Panc1 (cell line): ENCODE data around the gene SHISAL1. TPM values are rescaled to one million over a fixed set of nuclear protein-coding genes. Genes with fewer than 3 reads are reported as not detected.

Source experiments
- ATAC-seq: fragments of 200-7000 bp; cut with Tn5 transposase; 2 replicates; pipeline ENCODE4 v1.9.1; 2020; ENCODE audit warnings: mild to moderate bottlenecking, moderate library complexity
- BruUV-seq: library from RNA; stranded (reverse); fragments of 400-500 nt; replicated peaks from 2 replicates; lab custom pipeline; 2021; lab: Mats Ljungman, UMichigan
- CTCF ChIA-PET: fragments of 300-600 bp; sonication (Branson Sonifier 250); formaldehyde crosslinking; loops from one replicate; lab custom pipeline; 2022; ENCODE audit warnings: antibody characterized with exemption; lab: Charles Lee
- POLR2A ChIA-PET: fragments of 300-600 bp; sonication (Branson Sonifier 250); formaldehyde crosslinking; loops from one replicate; lab custom pipeline; 2022; ENCODE audit warnings: antibody characterized with exemption; lab: Charles Lee
- DNase-seq: peaks from one replicate; pipeline ENCODE4 v3.0.0-alpha.2; 2010; ENCODE audit warnings: low read depth, low spot score
- H3K27ac ChIP-seq: 2 replicates; pipeline ENCODE4 v1.5.1; 2011; ENCODE audit warnings: mild to moderate bottlenecking, low read length, inconsistent platforms
- H3K27me3 ChIP-seq: fragments of 200-500 bp; sonication (Bioruptor generic); 2 replicates; pipeline ENCODE4 v1.6.0; 2014; ENCODE audit warnings: low read length, inconsistent platforms; ENCODE audit not compliant: control insufficient read depth, insufficient read depth
- H3K36me3 ChIP-seq: fragments of 200-500 bp; sonication (Bioruptor generic); 2 replicates; pipeline ENCODE4 v1.5.1; 2014; ENCODE audit warnings: inconsistent platforms, mild to moderate bottlenecking, low read length, moderate library complexity; ENCODE audit not compliant: control insufficient read depth, insufficient read depth
- H3K4me1 ChIP-seq: 2 replicates; pipeline ENCODE4 v1.5.1; 2011; ENCODE audit warnings: inconsistent platforms, mild to moderate bottlenecking, low read length, moderate library complexity; ENCODE audit not compliant: control insufficient read depth, insufficient read depth
- H3K4me3 ChIP-seq, 2 experiments: 2 replicates each; pipeline ENCODE4 v1.5.1; 2011 to 2012; ENCODE audit warnings: low read depth in 2 of 2, low read length in 2 of 2, mild to moderate bottlenecking in 2 of 2, inconsistent platforms in 1 of 2, moderate library complexity in 1 of 2
- H3K9me3 ChIP-seq: fragments of 200-500 bp; sonication (Bioruptor generic); 2 replicates; pipeline ENCODE4 v1.5.1; 2014; ENCODE audit warnings: low read depth, mild to moderate bottlenecking, inconsistent platforms, low read length, moderate library complexity; ENCODE audit not compliant: control insufficient read depth, insufficient read depth
- POLR2AphosphoS5 ChIP-seq: IDR thresholded peaks from 2 replicates; pipeline ENCODE4 v1.6.1; 2012; ENCODE audit warnings: mild to moderate bottlenecking, low read depth, low read length, moderate library complexity
- SIN3A ChIP-seq: IDR thresholded peaks from 2 replicates; pipeline ENCODE4 v1.6.1; 2012; ENCODE audit warnings: low read depth, mild to moderate bottlenecking, low read length, moderate library complexity, borderline replicate concordance; ENCODE audit not compliant: insufficient read depth
- TCF7L2 ChIP-seq: IDR thresholded peaks from 2 replicates; pipeline ENCODE4 v1.6.1; 2011; ENCODE audit warnings: mild to moderate bottlenecking, low read depth, low read length, inconsistent platforms
- in situ Hi-C: cut with HindIII; loops from 2 replicates; pipeline ENCODE4 v1.10.0; 2016; ENCODE audit warnings: low sequenced_read_pairs, low pct_unique_long_range_greater_than_20kb
- intact Hi-C: fragments of 100-400 bp; cut with micrococcal nuclease; formaldehyde crosslinking; loops from one replicate; pipeline ENCODE4 v1.10.0; 2022; ENCODE audit not compliant: unreplicated experiment
- total RNA-seq: library from RNA; stranded (reverse); gene quantifications from one replicate; pipeline ENCODE4 v1.2.1, GENCODE V29; 2021; ENCODE audit not compliant: unreplicated experiment
- TF ChIP-seq, protein P1 (sequence below): fragments of 450-650 bp; IDR thresholded peaks from 2 replicates; pipeline ENCODE4 v1.5.1; 2017; ENCODE audit warnings: mild to moderate bottlenecking
- TF ChIP-seq, protein P2 (sequence below), 2 experiments: IDR thresholded peaks; 2 replicates each; pipeline ENCODE4 v1.6.1; 2011 to 2012; ENCODE audit warnings: low read depth in 2 of 2, control low read depth in 1 of 2, low read length in 1 of 2, mild to moderate bottlenecking in 1 of 2, moderate library complexity in 1 of 2; ENCODE audit not compliant: insufficient read depth in 1 of 2

SHISAL1 gene
- total RNA-seq, 1 experiment from 2014 or later: 1.2 TPM

DNA sequence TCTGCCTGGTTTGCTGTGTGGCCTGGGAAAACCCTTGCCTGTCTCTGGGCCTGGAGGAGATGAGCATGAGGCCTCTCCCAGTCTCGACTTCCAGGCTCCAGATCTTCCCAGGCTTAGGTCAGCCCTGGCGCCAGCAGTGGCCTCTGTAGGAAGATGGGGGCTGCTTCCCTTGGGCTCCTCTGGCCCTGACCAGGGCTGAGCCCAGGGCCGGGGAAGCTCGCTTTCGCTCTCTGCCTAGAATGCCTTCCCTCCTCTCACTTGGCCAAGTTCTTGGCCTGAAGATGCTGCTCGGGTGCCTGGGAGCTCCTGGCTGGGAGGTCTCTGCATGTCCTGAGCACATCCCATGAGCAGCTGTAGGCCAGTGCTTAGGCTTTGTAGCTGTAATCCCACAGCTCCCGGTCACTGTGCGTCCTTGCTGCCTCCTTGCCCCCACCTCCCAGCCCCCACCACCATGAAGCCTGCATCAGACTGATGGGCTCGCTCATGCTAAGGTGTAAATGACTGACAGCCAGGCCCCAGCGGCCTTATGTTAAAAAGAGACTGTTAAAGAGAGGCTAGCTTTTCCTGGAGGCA, 25.5 kb downstream of the SHISAL1 start:
- ChIA-PET CTCF (no interaction called here), POLR2A (no interaction called here)
- ATAC-seq: no peak
- intact Hi-C loops (no loop called here), in situ Hi-C loops (no loop called here)
- Histone ChIP-seq H3K36me3 (no peaks in the 10 kb centered on the region), H3K9me3 (no peaks in the 10 kb centered on the region), H3K4me3 (no peak overlapping the region), H3K4me1 (no peaks in the 10 kb centered on the region), H3K27ac (no peak overlapping the region), H3K27me3 (no peaks in the 10 kb centered on the region)
- no TSS peak for BruUV-seq
- TF ChIP-seq SIN3A: no peak
- TF ChIP-seq, protein P1, sequence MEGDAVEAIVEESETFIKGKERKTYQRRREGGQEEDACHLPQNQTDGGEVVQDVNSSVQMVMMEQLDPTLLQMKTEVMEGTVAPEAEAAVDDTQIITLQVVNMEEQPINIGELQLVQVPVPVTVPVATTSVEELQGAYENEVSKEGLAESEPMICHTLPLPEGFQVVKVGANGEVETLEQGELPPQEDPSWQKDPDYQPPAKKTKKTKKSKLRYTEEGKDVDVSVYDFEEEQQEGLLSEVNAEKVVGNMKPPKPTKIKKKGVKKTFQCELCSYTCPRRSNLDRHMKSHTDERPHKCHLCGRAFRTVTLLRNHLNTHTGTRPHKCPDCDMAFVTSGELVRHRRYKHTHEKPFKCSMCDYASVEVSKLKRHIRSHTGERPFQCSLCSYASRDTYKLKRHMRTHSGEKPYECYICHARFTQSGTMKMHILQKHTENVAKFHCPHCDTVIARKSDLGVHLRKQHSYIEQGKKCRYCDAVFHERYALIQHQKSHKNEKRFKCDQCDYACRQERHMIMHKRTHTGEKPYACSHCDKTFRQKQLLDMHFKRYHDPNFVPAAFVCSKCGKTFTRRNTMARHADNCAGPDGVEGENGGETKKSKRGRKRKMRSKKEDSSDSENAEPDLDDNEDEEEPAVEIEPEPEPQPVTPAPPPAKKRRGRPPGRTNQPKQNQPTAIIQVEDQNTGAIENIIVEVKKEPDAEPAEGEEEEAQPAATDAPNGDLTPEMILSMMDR: no peak
- no peak for TF ChIP-seq TCF7L2
- no peak for TF ChIP-seq POLR2AphosphoS5
- TF ChIP-seq, protein P2, sequence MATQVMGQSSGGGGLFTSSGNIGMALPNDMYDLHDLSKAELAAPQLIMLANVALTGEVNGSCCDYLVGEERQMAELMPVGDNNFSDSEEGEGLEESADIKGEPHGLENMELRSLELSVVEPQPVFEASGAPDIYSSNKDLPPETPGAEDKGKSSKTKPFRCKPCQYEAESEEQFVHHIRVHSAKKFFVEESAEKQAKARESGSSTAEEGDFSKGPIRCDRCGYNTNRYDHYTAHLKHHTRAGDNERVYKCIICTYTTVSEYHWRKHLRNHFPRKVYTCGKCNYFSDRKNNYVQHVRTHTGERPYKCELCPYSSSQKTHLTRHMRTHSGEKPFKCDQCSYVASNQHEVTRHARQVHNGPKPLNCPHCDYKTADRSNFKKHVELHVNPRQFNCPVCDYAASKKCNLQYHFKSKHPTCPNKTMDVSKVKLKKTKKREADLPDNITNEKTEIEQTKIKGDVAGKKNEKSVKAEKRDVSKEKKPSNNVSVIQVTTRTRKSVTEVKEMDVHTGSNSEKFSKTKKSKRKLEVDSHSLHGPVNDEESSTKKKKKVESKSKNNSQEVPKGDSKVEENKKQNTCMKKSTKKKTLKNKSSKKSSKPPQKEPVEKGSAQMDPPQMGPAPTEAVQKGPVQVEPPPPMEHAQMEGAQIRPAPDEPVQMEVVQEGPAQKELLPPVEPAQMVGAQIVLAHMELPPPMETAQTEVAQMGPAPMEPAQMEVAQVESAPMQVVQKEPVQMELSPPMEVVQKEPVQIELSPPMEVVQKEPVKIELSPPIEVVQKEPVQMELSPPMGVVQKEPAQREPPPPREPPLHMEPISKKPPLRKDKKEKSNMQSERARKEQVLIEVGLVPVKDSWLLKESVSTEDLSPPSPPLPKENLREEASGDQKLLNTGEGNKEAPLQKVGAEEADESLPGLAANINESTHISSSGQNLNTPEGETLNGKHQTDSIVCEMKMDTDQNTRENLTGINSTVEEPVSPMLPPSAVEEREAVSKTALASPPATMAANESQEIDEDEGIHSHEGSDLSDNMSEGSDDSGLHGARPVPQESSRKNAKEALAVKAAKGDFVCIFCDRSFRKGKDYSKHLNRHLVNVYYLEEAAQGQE (IDR thresholded peaks at IDR 0.05; ENCODE audit: insufficient read depth in 1 of 2, low read depth in 2 of 2, low read length in 1 of 2): no peak
- DNase-seq: no peak

DNA sequence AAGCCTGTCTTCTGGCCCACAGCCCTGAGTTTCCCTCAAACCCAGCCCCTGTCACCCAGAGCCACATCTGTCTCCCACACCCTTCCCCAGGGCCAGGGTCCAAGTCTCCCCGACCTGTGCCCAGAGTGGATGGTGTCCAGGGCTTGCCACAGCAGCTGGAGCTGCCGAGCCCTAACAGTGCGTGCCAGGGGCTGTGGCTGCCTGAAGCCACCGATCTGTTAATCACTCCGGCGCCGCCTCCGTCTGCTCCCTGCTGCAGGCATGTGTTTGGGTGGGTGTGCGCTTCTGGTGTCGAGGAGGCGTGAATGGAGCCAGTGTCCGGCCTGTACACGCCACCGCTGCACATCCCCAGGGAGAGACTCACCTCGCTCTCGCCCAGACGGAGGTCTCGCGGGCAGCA, 26.1 kb downstream of the SHISAL1 start:
- BruUV-seq: no TSS peak
- H3K27ac ChIP-seq: no peak overlapping the region
- ATAC-seq (no peak), DNase-seq (no peak)
- in situ Hi-C loops (no loop called here), intact Hi-C loops (no loop called here)
- ChIA-PET CTCF (no interaction called here), POLR2A (no interaction called here)
- no peaks in the 10 kb centered on the region for H3K36me3 ChIP-seq
- H3K27me3 ChIP-seq: no peaks in the 10 kb centered on the region
- no peaks in the 10 kb centered on the region for H3K4me1 ChIP-seq
- no peak for TF ChIP-seq TCF7L2
- no peak overlapping the region for H3K4me3 ChIP-seq
- no peaks in the 10 kb centered on the region for H3K9me3 ChIP-seq

DNA sequence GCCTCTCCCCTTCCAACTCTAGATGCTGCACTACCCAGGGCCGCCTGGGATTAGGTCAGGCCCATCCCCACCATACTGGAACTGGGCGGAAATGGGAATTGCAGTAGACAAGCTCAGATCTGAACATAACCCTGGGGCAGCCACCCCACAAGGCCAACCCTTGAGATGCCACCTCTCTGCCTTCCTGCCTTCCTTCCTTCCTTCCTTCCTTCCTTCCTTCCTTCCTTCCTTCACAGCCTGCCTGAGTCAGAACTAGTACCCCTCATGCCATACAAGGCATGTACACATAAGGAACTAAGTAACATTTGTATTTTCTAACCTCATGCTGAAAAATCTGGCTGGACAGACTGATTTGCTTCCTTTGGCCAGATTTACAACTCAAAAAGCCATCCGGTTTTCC, 28.0 kb downstream of the SHISAL1 start:
- H3K9me3 ChIP-seq: no peaks in the 10 kb centered on the region
- intact Hi-C loops: no loop called here
- H3K4me1 ChIP-seq: no peaks in the 10 kb centered on the region
- ChIA-PET POLR2A (no interaction called here), CTCF (no interaction called here)
- no peaks in the 10 kb centered on the region for H3K27me3 ChIP-seq
- no peak for DNase-seq
- in situ Hi-C loops: no loop called here
- TF ChIP-seq, protein P2 (IDR thresholded peaks at IDR 0.05; ENCODE audit: insufficient read depth in 1 of 2, low read depth in 2 of 2, low read length in 1 of 2): no peak
- TF ChIP-seq, protein P1: no peak
- TF ChIP-seq SIN3A (no peak), POLR2AphosphoS5 (no peak)
- H3K27ac ChIP-seq: no peak overlapping the region
- no peak for ATAC-seq
- H3K36me3 ChIP-seq: no peaks in the 10 kb centered on the region
- no peak overlapping the region for H3K4me3 ChIP-seq
- BruUV-seq: no TSS peak
